ENCODE data around the gene SEC61B.

- TF ChIP-seq CTCF (IDR thresholded peaks at IDR 0.05) (no peak), POLR2A (IDR thresholded peaks at IDR 0.05) (no peak)
Observed at GRCh38 chr9:99262949-99263418, 40.9 kb downstream of the SEC61B start.

All from right lobe of liver (tissue), 4 donors.